HCT116 (cell line): ENCODE data around the gene GABARAP. TPM values are rescaled to one million over a fixed set of nuclear protein-coding genes. Genes with fewer than 3 reads are reported as not detected.

Experiments
- ATAC-seq: fragments of 200-7000 bp; cut with Tn5 transposase; 2 replicates; pipeline ENCODE4 v1.9.1; 2020; ENCODE audit warnings: mild to moderate bottlenecking, moderate library complexity
- BruUV-seq: library from RNA; stranded (reverse); fragments of 400-500 nt; replicated peaks from 2 replicates; lab custom pipeline; 2021; lab: Mats Ljungman, UMichigan
- CTCF ChIA-PET: fragments of 300-600 bp; sonication (Branson Sonifier 250); formaldehyde crosslinking; loops from one replicate; lab custom pipeline; 2021; ENCODE audit warnings: antibody characterized with exemption; lab: Charles Lee
- POLR2A ChIA-PET: fragments of 300-600, 350-600 bp; sonication (Branson Sonifier 250); formaldehyde crosslinking; loops from one replicate; lab custom pipeline; 2021; ENCODE audit warnings: antibody characterized with exemption; lab: Charles Lee
- RAD21 ChIA-PET, 2 experiments: fragments of 300-600 bp; sonication (Branson Sonifier 250); formaldehyde crosslinking; loops; one replicate each; lab custom pipeline; 2023; ENCODE audit warnings: low total read pairs in 2 of 2; ENCODE audit not compliant: uncharacterized antibody in 2 of 2, unreplicated experiment in 2 of 2, low non-redundant PET in 1 of 2; lab: Charles Lee
- DNase-seq: peaks from one replicate; pipeline ENCODE4 v3.0.0-alpha.2; 2010; ENCODE audit warnings: low read depth, low spot score
- H2AFZ ChIP-seq: fragments of 200-600 bp; shearing (Covaris generic), sonication (generic); 2 replicates; pipeline ENCODE4 v1.6.1; 2017; ENCODE audit warnings: low read depth, mixed run types, mixed read lengths, antibody characterized with exemption, low read length; ENCODE audit not compliant: poor library complexity, severe bottlenecking
- H3K27ac ChIP-seq: 2 replicates; pipeline ENCODE4 v1.5.1; 2012; ENCODE audit warnings: low read depth, low read length
- H3K27me3 ChIP-seq: fragments of 200-600 bp; sonication (generic); 2 replicates; pipeline ENCODE4 v1.6.1; 2016; ENCODE audit warnings: mixed run types, low read length, mixed read lengths; ENCODE audit not compliant: insufficient read depth
- H3K36me3 ChIP-seq, 2 experiments: fragments of 200-500 bp in 1 of 2; fragments of 200-600 bp in 1 of 2; sonication (Bioruptor generic) in 1 of 2; sonication (generic) in 1 of 2; 2 replicates each; pipeline versions ENCODE4 v1.5.1 to v1.6.1; 2014 to 2016; ENCODE audit warnings: low read length in 2 of 2, inconsistent platforms in 1 of 2, mixed read lengths in 1 of 2, mixed run types in 1 of 2; ENCODE audit not compliant: insufficient read depth in 2 of 2, control insufficient read depth in 1 of 2
- H3K4me1 ChIP-seq, 2 experiments: fragments of 200-600 bp in 1 of 2; sonication (generic) in 1 of 2; 2 replicates each; pipeline versions ENCODE4 v1.5.1 to v1.6.1; 2012 to 2017; ENCODE audit warnings: low read length in 2 of 2, inconsistent platforms in 1 of 2, mild to moderate bottlenecking in 1 of 2, mixed read lengths in 1 of 2, mixed run types in 1 of 2, moderate library complexity in 1 of 2; ENCODE audit not compliant: insufficient read depth in 2 of 2, control insufficient read depth in 1 of 2
- H3K4me2 ChIP-seq: fragments of 200-600 bp; sonication (generic); 2 replicates; pipeline ENCODE4 v1.6.1; 2017; ENCODE audit warnings: mixed run types, low read length, mixed read lengths
- H3K4me3 ChIP-seq, 2 experiments: fragments of 200-600 bp in 1 of 2; sonication (generic) in 1 of 2; replicated peaks in 1 of 2; 2 replicates each; pipeline ENCODE4 v1.5.1; 2011 to 2016; ENCODE audit warnings: low read length in 2 of 2, control low read depth in 1 of 2, low read depth in 1 of 2, mild to moderate bottlenecking in 1 of 2, mixed read lengths in 1 of 2, mixed run types in 1 of 2
- H3K79me2 ChIP-seq: fragments of 200-600 bp; sonication (generic); 2 replicates; pipeline ENCODE4 v1.6.1; 2017; ENCODE audit warnings: mild to moderate bottlenecking, mixed run types, low read length, moderate library complexity, mixed read lengths; ENCODE audit not compliant: insufficient read depth
- H3K9ac ChIP-seq: fragments of 200-600 bp; sonication (generic); 2 replicates; pipeline ENCODE4 v1.6.1; 2016; ENCODE audit warnings: low read length, mixed read lengths
- H3K9me2 ChIP-seq: fragments of 200-600 bp; sonication (generic), shearing (Covaris generic); 2 replicates; pipeline ENCODE4 v1.6.1; 2017; ENCODE audit warnings: mixed run types, mild to moderate bottlenecking, moderate library complexity; ENCODE audit not compliant: insufficient read depth
- H3K9me3 ChIP-seq, 2 experiments: fragments of 200-500 bp in 1 of 2; fragments of 200-600 bp in 1 of 2; sonication (Bioruptor generic) in 1 of 2; sonication (generic) in 1 of 2; 2 replicates each; pipeline ENCODE4 v1.6.1; 2014 to 2017; ENCODE audit warnings: low read length in 2 of 2, mixed read lengths in 2 of 2, inconsistent platforms in 1 of 2, low read depth in 1 of 2, mild to moderate bottlenecking in 1 of 2, mixed run types in 1 of 2, moderate library complexity in 1 of 2; ENCODE audit not compliant: control insufficient read depth in 1 of 2, insufficient read depth in 1 of 2
- H4K20me1 ChIP-seq: fragments of 200-600 bp; sonication (generic), shearing (Covaris generic); 2 replicates; pipeline ENCODE4 v1.6.1; 2017; ENCODE audit warnings: mixed run types, mild to moderate bottlenecking, moderate library complexity; ENCODE audit not compliant: insufficient read depth
- CBX3 ChIP-seq: IDR thresholded peaks from 2 replicates; pipeline ENCODE4 v1.6.1; 2012; ENCODE audit warnings: low read depth
- CEBPB ChIP-seq: IDR thresholded peaks from 2 replicates; pipeline ENCODE4 v1.6.1; 2012; ENCODE audit warnings: low read depth
- CTCF ChIP-seq, 3 experiments: fragments of 200-600 bp in 1 of 3; sonication (generic) in 1 of 3; IDR thresholded peaks in 2 of 3; conservative IDR thresholded peaks in 1 of 3; 2 replicates each; pipeline ENCODE4 v1.5.1; 2012 to 2017; ENCODE audit warnings: low read depth in 2 of 3, low read length in 2 of 3, antibody characterized with exemption in 1 of 3, borderline replicate concordance in 1 of 3, control low read depth in 1 of 3, mild to moderate bottlenecking in 1 of 3, mixed read lengths in 1 of 3, mixed run types in 1 of 3, moderate library complexity in 1 of 3; ENCODE audit not compliant: insufficient read depth in 1 of 3
- EGR1 ChIP-seq: IDR thresholded peaks from 2 replicates; pipeline ENCODE4 v1.6.1; 2012; ENCODE audit warnings: low read depth
- ELF1 ChIP-seq: IDR thresholded peaks from 2 replicates; pipeline ENCODE4 v1.6.1; 2012; ENCODE audit warnings: low read depth, borderline replicate concordance
- EZH2 ChIP-seq: fragments of 200-600 bp; sonication (generic); IDR thresholded peaks from 2 replicates; pipeline ENCODE4 v1.6.1; 2017; ENCODE audit warnings: antibody characterized with exemption, mixed run types
- FOSL1 ChIP-seq: IDR thresholded peaks from 2 replicates; pipeline ENCODE4 v1.6.1; 2012; ENCODE audit warnings: low read depth
- JUND ChIP-seq: IDR thresholded peaks from 2 replicates; pipeline ENCODE4 v1.6.1; 2012
- MAX ChIP-seq: IDR thresholded peaks from 2 replicates; pipeline ENCODE4 v1.6.1; 2012
- POLR2A ChIP-seq: IDR thresholded peaks from 2 replicates; pipeline ENCODE4 v1.7.0; 2011; ENCODE audit warnings: borderline replicate concordance; ENCODE audit not compliant: insufficient read depth, insufficient read length; ENCODE audit errors: extremely low read depth
- POLR2AphosphoS5 ChIP-seq: IDR thresholded peaks from 2 replicates; pipeline ENCODE4 v1.6.1; 2011; ENCODE audit warnings: mild to moderate bottlenecking, low read depth, low read length, moderate library complexity
- RAD21 ChIP-seq: IDR thresholded peaks from 2 replicates; pipeline ENCODE4 v1.6.1; 2012; ENCODE audit warnings: low read depth, mild to moderate bottlenecking
- REST ChIP-seq: IDR thresholded peaks from 2 replicates; pipeline ENCODE4 v1.6.1; 2012; ENCODE audit warnings: low read depth
- SP1 ChIP-seq: IDR thresholded peaks from 2 replicates; pipeline ENCODE4 v1.6.1; 2012; ENCODE audit warnings: low read depth
- TCF7L2 ChIP-seq: IDR thresholded peaks from 2 replicates; pipeline ENCODE4 v1.7.0; 2011; ENCODE audit warnings: borderline replicate concordance, inconsistent platforms; ENCODE audit not compliant: insufficient read depth, insufficient read length; ENCODE audit errors: extremely low read depth
- YY1 ChIP-seq: IDR thresholded peaks from 2 replicates; pipeline ENCODE4 v1.6.1; 2011; ENCODE audit warnings: low read length, low read depth, moderate library complexity, mild to moderate bottlenecking; ENCODE audit not compliant: insufficient replicate concordance; ENCODE audit errors: extremely low read depth
- intact Hi-C: fragments of 100-400 bp; cut with micrococcal nuclease; formaldehyde crosslinking; loops from 2 replicates; pipeline ENCODE4 v1.10.0; 2022
- total RNA-seq: library from RNA; stranded (reverse); gene quantifications from one replicate; pipeline ENCODE4 v1.2.1, GENCODE V29; 2021; ENCODE audit not compliant: unreplicated experiment
- TF ChIP-seq, protein P1 (sequence below): IDR thresholded peaks from 2 replicates; pipeline ENCODE4 v1.6.1; 2012
- TF ChIP-seq, protein P2 (sequence below): IDR thresholded peaks from 2 replicates; pipeline ENCODE4 v1.6.1; 2011; ENCODE audit warnings: mild to moderate bottlenecking, low read length, moderate library complexity; ENCODE audit not compliant: insufficient replicate concordance; ENCODE audit errors: extremely low read depth

The GABARAP gene
- total RNA-seq, 1 experiment from 2014 or later = 287 TPM

DNA sequence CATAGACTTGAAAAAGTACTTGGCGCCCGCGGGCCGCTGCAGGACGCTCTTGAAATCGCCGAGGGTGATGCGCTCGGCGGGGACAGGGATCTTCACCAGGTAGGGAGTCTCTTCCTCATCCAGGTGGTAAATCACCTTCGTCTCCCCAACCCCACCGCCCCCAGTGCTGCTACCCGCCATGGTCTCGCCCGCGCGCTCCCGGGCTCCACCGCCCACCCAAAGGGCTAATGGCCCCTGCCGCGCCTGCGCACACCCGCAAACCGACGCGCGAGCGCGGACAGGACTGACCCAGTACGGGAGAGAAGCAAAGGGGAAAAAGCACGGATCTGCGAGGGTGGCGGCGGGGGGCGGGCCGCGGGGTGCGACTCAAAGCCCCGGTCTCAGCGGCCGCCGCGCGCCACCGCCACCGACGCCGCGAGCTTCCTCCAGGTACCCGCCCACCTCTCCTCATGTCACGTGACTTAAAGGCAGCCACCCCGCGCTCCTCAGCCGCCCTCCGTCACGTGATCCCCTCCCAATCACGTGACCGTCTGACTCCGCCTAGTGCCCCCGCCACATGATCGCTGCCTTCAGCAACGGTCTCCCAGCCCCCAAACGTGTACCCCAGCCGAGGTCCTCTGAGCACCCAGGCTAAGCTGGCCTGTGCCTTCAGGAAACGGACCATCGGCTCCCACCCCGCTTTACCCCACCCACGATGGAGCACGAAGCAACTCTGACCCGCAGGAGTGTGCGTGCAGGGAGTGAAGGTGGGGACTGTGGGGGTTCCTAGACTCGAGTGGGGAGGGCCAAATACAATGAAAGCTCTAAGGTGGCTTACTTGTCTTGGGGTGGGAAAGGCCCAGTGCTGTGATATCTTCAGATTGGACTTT, 7.9 kb downstream of the GABARAP start, which contains the start of gene DVL2:
DVL2 (minus strand) TSS at position 435 of the 869 bp plus-strand sequence; CDS start at position 180, 255 bp downstream.
- peaks cover 89% of the 10 kb centered on the region for H3K79me2 ChIP-seq
- peak within 1 kb of the TSS; percentile 87 for H3K27ac ChIP-seq
- no peaks in the 10 kb centered on the region for H3K9me2 ChIP-seq
- BruUV-seq = TSS peak; percentile 46
- peak within 1 kb of the TSS; percentile 76 to 77 for H3K4me3 ChIP-seq
- H2AFZ ChIP-seq = no peak within 1 kb of the TSS
- peaks cover 27 to 62% of the 10 kb centered on the region in 2 experiments; a peak in 3 of 4 replicates for H3K4me1 ChIP-seq
- ChIA-PET POLR2A (interaction anchor here (0.7 to 1.7 kb wide), 5 partner anchors 8 to 189 kb away, joined by 3 to 11 read pairs (median 3); partner anchors contain the start of genes ACADVL, CTDNEP1, DLG4 and GABARAP), RAD21 (no interaction called here), CTCF (no interaction called here)
- no peaks in the 10 kb centered on the region for H3K27me3 ChIP-seq
- H4K20me1 ChIP-seq = peaks cover 4% of the 10 kb centered on the region; the same call in 1 of the 2 replicates
- H3K9me3 ChIP-seq = no peaks in the 10 kb centered on the region
- DNase-seq = peak; percentile 88
- ATAC-seq = peak; percentile 56
- H3K36me3 ChIP-seq = peaks cover 29 to 33% of the 10 kb centered on the region in 2 experiments
- intact Hi-C loops = no loop called here
- H3K4me2 ChIP-seq = peak within 1 kb of the TSS; percentile 83
- peak within 1 kb of the TSS; percentile 93 for H3K9ac ChIP-seq
- TF ChIP-seq EZH2 (no peak), REST (no peak), POLR2A (peak; percentile 69), CTCF (IDR thresholded peaks at IDR 0.05 in 2 of 3, conservative IDR thresholded peaks at IDR 0.05 in 1 of 3; ENCODE audit: borderline replicate concordance in 1 of 3, insufficient read depth in 1 of 3, low read depth in 2 of 3, low read length in 2 of 3) (no peak), CBX3 (no peak), FOSL1 (no peak), YY1 (peak; percentile 58), RAD21 (no peak), ELF1 (no peak), CEBPB (no peak), JUND (peak; percentile 73), EGR1 (peak; percentile 82), MAX (peak; percentile 93), SP1 (peak; percentile 74), TCF7L2 (peak; percentile 89), POLR2AphosphoS5 (peak; percentile 94)
- TF ChIP-seq, protein P1, sequence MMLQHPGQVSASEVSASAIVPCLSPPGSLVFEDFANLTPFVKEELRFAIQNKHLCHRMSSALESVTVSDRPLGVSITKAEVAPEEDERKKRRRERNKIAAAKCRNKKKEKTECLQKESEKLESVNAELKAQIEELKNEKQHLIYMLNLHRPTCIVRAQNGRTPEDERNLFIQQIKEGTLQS = no peak
- TF ChIP-seq, protein P2, sequence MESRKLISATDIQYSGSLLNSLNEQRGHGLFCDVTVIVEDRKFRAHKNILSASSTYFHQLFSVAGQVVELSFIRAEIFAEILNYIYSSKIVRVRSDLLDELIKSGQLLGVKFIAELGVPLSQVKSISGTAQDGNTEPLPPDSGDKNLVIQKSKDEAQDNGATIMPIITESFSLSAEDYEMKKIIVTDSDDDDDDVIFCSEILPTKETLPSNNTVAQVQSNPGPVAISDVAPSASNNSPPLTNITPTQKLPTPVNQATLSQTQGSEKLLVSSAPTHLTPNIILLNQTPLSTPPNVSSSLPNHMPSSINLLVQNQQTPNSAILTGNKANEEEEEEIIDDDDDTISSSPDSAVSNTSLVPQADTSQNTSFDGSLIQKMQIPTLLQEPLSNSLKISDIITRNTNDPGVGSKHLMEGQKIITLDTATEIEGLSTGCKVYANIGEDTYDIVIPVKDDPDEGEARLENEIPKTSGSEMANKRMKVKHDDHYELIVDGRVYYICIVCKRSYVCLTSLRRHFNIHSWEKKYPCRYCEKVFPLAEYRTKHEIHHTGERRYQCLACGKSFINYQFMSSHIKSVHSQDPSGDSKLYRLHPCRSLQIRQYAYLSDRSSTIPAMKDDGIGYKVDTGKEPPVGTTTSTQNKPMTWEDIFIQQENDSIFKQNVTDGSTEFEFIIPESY = peak; percentile 62
